Endothelial cell of umbilical vein (primary cell): ENCODE data around the gene VSIG10L2.

ENCODE experiments used
- CTCF ChIP-seq, 2 donors: IDR thresholded peaks; 1 replicate in 1 of 2; 2 replicates in 1 of 2; pipeline ENCODE4 v1.5.1; 2011; ENCODE audit warnings: low read length in 2 of 2, mild to moderate bottlenecking in 2 of 2, moderate library complexity in 2 of 2, control low read depth in 1 of 2, inconsistent platforms in 1 of 2, low read depth in 1 of 2; ENCODE audit not compliant: insufficient read depth in 1 of 2; ENCODE audit errors: extremely low read depth in 1 of 2
- EZH2 ChIP-seq: IDR thresholded peaks from 2 replicates; pipeline ENCODE4 v1.6.1; 2012; ENCODE audit warnings: borderline replicate concordance, low read depth, mild to moderate bottlenecking, moderate library complexity, low read length, inconsistent platforms; ENCODE audit not compliant: severe bottlenecking
- FOS ChIP-seq: IDR thresholded peaks from 2 replicates; pipeline ENCODE4 v1.6.1; 2011; ENCODE audit warnings: mild to moderate bottlenecking, low read length, moderate library complexity, borderline replicate concordance; ENCODE audit not compliant: insufficient read depth
- MYC ChIP-seq: IDR thresholded peaks from one replicate; pipeline ENCODE4 v1.6.1; 2011; ENCODE audit warnings: mild to moderate bottlenecking, low read depth, low read length
- POLR2A ChIP-seq: IDR thresholded peaks from 2 replicates; pipeline ENCODE4 v1.6.1; 2012; ENCODE audit warnings: low read depth, mild to moderate bottlenecking, control low read depth, low read length
- POLR2AphosphoS5 ChIP-seq: IDR thresholded peaks from 2 replicates; pipeline ENCODE4 v1.6.1; 2012; ENCODE audit warnings: low read depth, mild to moderate bottlenecking, control low read depth, low read length, moderate library complexity; ENCODE audit not compliant: insufficient read depth
- TF ChIP-seq, protein P1 (sequence below): IDR thresholded peaks from 2 replicates; pipeline ENCODE4 v1.6.1; 2011; ENCODE audit not compliant: insufficient read depth, insufficient read length

DNA sequence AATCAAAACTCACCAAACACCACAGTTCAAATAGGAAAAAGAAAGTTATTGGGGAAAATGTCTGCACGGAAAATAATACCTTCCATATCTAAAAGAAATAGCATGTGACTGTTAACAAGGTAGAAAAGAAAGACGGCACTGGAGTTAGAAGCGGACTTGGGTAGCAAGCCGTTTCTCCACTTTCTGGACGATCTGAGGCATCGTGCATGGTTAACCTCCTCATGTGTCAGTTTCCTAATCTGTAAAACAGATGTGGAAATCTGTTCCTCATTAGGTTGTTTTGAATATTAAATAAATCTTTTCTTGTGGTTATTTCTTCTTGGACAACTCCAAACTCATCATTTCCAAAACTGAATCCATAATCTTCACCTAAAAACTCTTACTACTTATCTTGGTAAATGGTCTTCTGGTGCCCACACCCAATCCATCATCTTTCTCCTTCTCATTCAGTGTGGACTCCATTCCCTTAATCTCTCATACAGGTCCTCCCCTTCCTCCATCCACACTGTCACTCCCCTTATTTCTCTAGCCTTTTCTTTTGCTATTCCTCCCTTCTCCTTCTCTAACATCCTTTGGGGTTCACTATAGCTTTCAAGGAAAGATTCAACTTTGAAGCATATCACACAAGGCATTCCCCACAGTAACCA lies 53.5 kb downstream of the VSIG10L2 start:
- TF ChIP-seq CTCF (IDR thresholded peaks at IDR 0.05; ENCODE audit: extremely low read depth in 1 of 2, insufficient read depth in 1 of 2, low read depth in 1 of 2, low read length in 2 of 2), result no peak
- no peak for TF ChIP-seq POLR2A
- TF ChIP-seq MYC, result no peak
- TF ChIP-seq POLR2AphosphoS5, result no peak
- TF ChIP-seq EZH2, result no peak
- TF ChIP-seq FOS, result no peak
- TF ChIP-seq, protein P1, sequence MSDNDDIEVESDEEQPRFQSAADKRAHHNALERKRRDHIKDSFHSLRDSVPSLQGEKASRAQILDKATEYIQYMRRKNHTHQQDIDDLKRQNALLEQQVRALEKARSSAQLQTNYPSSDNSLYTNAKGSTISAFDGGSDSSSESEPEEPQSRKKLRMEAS, result no peak
